ENCODE measurements around the gene MAPKAP1. TPM values are rescaled to one million over a fixed set of nuclear protein-coding genes. Genes with fewer than 3 reads are reported as not detected.
A peak's percentile ranks its signal among the peaks of the same experiment; 100 is the strongest.

The MAPKAP1 gene
- total RNA-seq, 2 donors from 2014 or later = 56.5 to 63.8 TPM

GRCh38 chr9:125513668-125514413 is 193.2 kb downstream of the MAPKAP1 start:
- ATAC-seq (peak; percentile 93), DNase-seq (peak; percentile 51 to 61)
- intact Hi-C loops (cut with DNase I, micrococcal nuclease) = no loop called here

GRCh38 chr9:125513303-125513667 is 193.7 kb downstream of the MAPKAP1 start:
- intact Hi-C loops (cut with DNase I, micrococcal nuclease) = no loop called here
- no peak for ATAC-seq

GRCh38 chr9:125511789-125512660 is 195.0 kb downstream of the MAPKAP1 start:
- DNase-seq = peak; percentile 16 to 38
- intact Hi-C loops (cut with DNase I, micrococcal nuclease) = no loop called here

More at GRCh38 chr9:125513303-125513667, 193.7 kb downstream of the MAPKAP1 start:
- no peak for DNase-seq

GRCh38 chr9:125510980-125511379 is 196.0 kb downstream of the MAPKAP1 start:
- ATAC-seq (no peak), DNase-seq (no peak)
- intact Hi-C loops (cut with DNase I, micrococcal nuclease) = no loop called here

More at GRCh38 chr9:125511789-125512660, 195.0 kb downstream of the MAPKAP1 start:
- ATAC-seq = peak; percentile 76

- ATAC-seq = no peak
- DNase-seq = no peak
- intact Hi-C loops (cut with DNase I, micrococcal nuclease) = no loop called here
Measured at GRCh38 chr9:125509476-125509875, 197.5 kb downstream of the MAPKAP1 start.

- DNase-seq = no peak
- intact Hi-C loops (cut with DNase I, micrococcal nuclease) = no loop called here
- no peak for ATAC-seq
Measured at GRCh38 chr9:125508249-125508648, 198.8 kb downstream of the MAPKAP1 start.

- intact Hi-C loops (cut with DNase I, micrococcal nuclease) = no loop called here
- DNase-seq (no peak), ATAC-seq (no peak)
Measured at GRCh38 chr9:125507226-125507625, 199.8 kb downstream of the MAPKAP1 start.

- intact Hi-C loops (cut with DNase I, micrococcal nuclease) = no loop called here
- DNase-seq = peak in 1 of 2 donors; percentile 34
- no peak for ATAC-seq
Measured at GRCh38 chr9:125505988-125506438, 201.0 kb downstream of the MAPKAP1 start.

GRCh38 chr9:125504616-125505015 is 202.4 kb downstream of the MAPKAP1 start:
- ATAC-seq (no peak), DNase-seq (no peak)
- intact Hi-C loops (cut with DNase I, micrococcal nuclease) = no loop called here

- DNase-seq = no peak
- intact Hi-C loops (cut with DNase I, micrococcal nuclease) = no loop called here
- ATAC-seq = no peak
Measured at GRCh38 chr9:125497906-125498305, 209.1 kb downstream of the MAPKAP1 start.

GRCh38 chr9:125497478-125497877 is 209.5 kb downstream of the MAPKAP1 start:
- intact Hi-C loops (cut with DNase I, micrococcal nuclease) = no loop called here
- no peak for DNase-seq
- no peak for ATAC-seq

GRCh38 chr9:125496313-125496834 is 210.6 kb downstream of the MAPKAP1 start:
- intact Hi-C loops (cut with DNase I, micrococcal nuclease) = no loop called here
- DNase-seq (no peak), ATAC-seq (no peak)

GRCh38 chr9:125495172-125496119 is 211.6 kb downstream of the MAPKAP1 start:
- intact Hi-C loops (cut with DNase I, micrococcal nuclease) = no loop called here
- no peak for DNase-seq
- ATAC-seq = no peak

- ATAC-seq (no peak), DNase-seq (no peak)
- intact Hi-C loops (cut with DNase I, micrococcal nuclease) = no loop called here
Measured at GRCh38 chr9:125494653-125494915, 212.4 kb downstream of the MAPKAP1 start.

GRCh38 chr9:125493881-125494652 is 212.9 kb downstream of the MAPKAP1 start:
- peak; percentile 17 for ATAC-seq
- DNase-seq = no peak
- intact Hi-C loops (cut with DNase I, micrococcal nuclease) = no loop called here

GRCh38 chr9:125493384-125493783 is 213.6 kb downstream of the MAPKAP1 start:
- intact Hi-C loops (cut with DNase I, micrococcal nuclease) = no loop called here
- DNase-seq = no peak
- peak; percentile 95 for ATAC-seq

GRCh38 chr9:125492719-125493118 is 214.3 kb downstream of the MAPKAP1 start:
- DNase-seq (no peak), ATAC-seq (peak; percentile 37)
- intact Hi-C loops (cut with DNase I, micrococcal nuclease) = no loop called here

- DNase-seq = no peak
- intact Hi-C loops (cut with DNase I, micrococcal nuclease) = no loop called here
- ATAC-seq = no peak
Measured at GRCh38 chr9:125487842-125488241, 219.2 kb downstream of the MAPKAP1 start.
